Activated T-cell treated with anti-CD3 and anti-CD28 coated beads for 24 hours (primary cell): ENCODE data around the gene GSG1L.

Experiments
- DNase-seq: peaks from one replicate; pipeline ENCODE4 v3.0.0-alpha.2; 2020; ENCODE audit warnings: low read depth

The GSG1L gene

GRCh38 chr16:28014851-28015250 lies 48.7 kb downstream of the GSG1L start:
- no peak for DNase-seq

GRCh38 chr16:28013878-28014277 lies 49.6 kb downstream of the GSG1L start:
- DNase-seq: no peak

GRCh38 chr16:28013392-28013791 lies 50.1 kb downstream of the GSG1L start:
- no peak for DNase-seq

- no peak for DNase-seq
These were observed 51.5 kb downstream of the GSG1L start for GRCh38 chr16:28011971-28012445.

GRCh38 chr16:28011223-28011622 lies 52.3 kb downstream of the GSG1L start:
- DNase-seq: no peak

- DNase-seq: no peak
These were observed 52.8 kb downstream of the GSG1L start for GRCh38 chr16:28010671-28011070.

- DNase-seq: no peak
These were observed 53.7 kb downstream of the GSG1L start for GRCh38 chr16:28009586-28010373.

GRCh38 chr16:28003923-28004322 lies 59.6 kb downstream of the GSG1L start:
- DNase-seq: no peak

- DNase-seq: no peak
These were observed 60.3 kb downstream of the GSG1L start for GRCh38 chr16:28003021-28003865.

GRCh38 chr16:28001642-28002041 lies 61.9 kb downstream of the GSG1L start:
- no peak for DNase-seq

GRCh38 chr16:28001184-28001583 lies 62.3 kb downstream of the GSG1L start:
- no peak for DNase-seq

- DNase-seq: no peak
These were observed 63.0 kb downstream of the GSG1L start for GRCh38 chr16:28000314-28001169.

- no peak for DNase-seq
These were observed 63.8 kb downstream of the GSG1L start for GRCh38 chr16:27999687-28000086.

- DNase-seq: no peak
These were observed 68.1 kb downstream of the GSG1L start for GRCh38 chr16:27995378-27995777.

GRCh38 chr16:27994686-27995085 lies 68.8 kb downstream of the GSG1L start:
- DNase-seq: no peak

GRCh38 chr16:27993587-27993986 lies 69.9 kb downstream of the GSG1L start:
- DNase-seq: no peak

GRCh38 chr16:27991876-27992275 lies 71.6 kb downstream of the GSG1L start:
- no peak for DNase-seq

GRCh38 chr16:27985981-27986380 lies 77.5 kb downstream of the GSG1L start:
- no peak for DNase-seq

- DNase-seq: no peak
These were observed 79.4 kb downstream of the GSG1L start for GRCh38 chr16:27984121-27984520.

- DNase-seq: no peak
These were observed 80.3 kb downstream of the GSG1L start for GRCh38 chr16:27983244-27983643.

GRCh38 chr16:27982184-27982583 lies 81.3 kb downstream of the GSG1L start:
- DNase-seq: no peak
